H1 (cell line): ENCODE measurements around the gene GNAT1. TPM values are rescaled to one million over a fixed set of nuclear protein-coding genes. Genes with fewer than 3 reads are reported as not detected.

Source experiments
- CTCF ChIA-PET: fragments of 300-600 bp; sonication (Branson Sonifier 250); formaldehyde crosslinking; loops from one replicate; lab custom pipeline; 2021; ENCODE audit not compliant: partially characterized antibody; lab: Charles Lee
- POLR2A ChIA-PET: fragments of 300-600 bp; sonication (Branson Sonifier 250); formaldehyde crosslinking; loops from one replicate; lab custom pipeline; 2021; ENCODE audit warnings: inconsistent platforms; ENCODE audit not compliant: partially characterized antibody; lab: Charles Lee
- DNase-seq, 2 experiments: peaks; one replicate each; pipeline versions ENCODE4 v3.0.0 to v3.0.0-alpha.2; 2010 to 2022; ENCODE audit warnings: low spot score in 2 of 2, low read depth in 1 of 2, mixed read lengths in 1 of 2
- FAIRE-seq: peaks from 2 replicates; lab custom pipeline; 2011; peaks lifted over from hg19 to GRCh38; lab: Jason Lieb, UNC
- H2AFZ ChIP-seq: 2 replicates; pipeline ENCODE4 v1.8.1; 2012; ENCODE audit warnings: low read length, inconsistent platforms
- H2AK5ac ChIP-seq: 2 replicates; pipeline ENCODE4 v1.6.1; 2013; ENCODE audit warnings: low read depth, low read length
- H2BK120ac ChIP-seq: replicated peaks from 2 replicates; pipeline ENCODE3; 2013; ENCODE audit warnings: low read depth, low read length, inconsistent platforms
- H2BK12ac ChIP-seq: 2 replicates; pipeline ENCODE4 v1.6.1; 2013; ENCODE audit warnings: low read depth, low read length
- H2BK15ac ChIP-seq: 2 replicates; pipeline ENCODE4 v1.6.1; 2013; ENCODE audit warnings: low read length
- H2BK20ac ChIP-seq: 2 replicates; pipeline ENCODE4 v1.6.1; 2013; ENCODE audit warnings: low read length
- H2BK5ac ChIP-seq: 2 replicates; pipeline ENCODE4 v1.6.1; 2013; ENCODE audit warnings: low read depth, low read length
- H3K14ac ChIP-seq: 2 replicates; pipeline ENCODE4 v1.6.1; 2013; ENCODE audit warnings: inconsistent platforms; ENCODE audit not compliant: insufficient read length
- H3K18ac ChIP-seq: 2 replicates; pipeline ENCODE4 v1.6.1; 2013; ENCODE audit warnings: low read length; ENCODE audit errors: extremely low read depth
- H3K23ac ChIP-seq: 2 replicates; pipeline ENCODE4 v1.6.1; 2013; ENCODE audit warnings: inconsistent platforms; ENCODE audit not compliant: insufficient read length
- H3K23me2 ChIP-seq: 2 replicates; pipeline ENCODE4 v1.6.1; 2013; ENCODE audit warnings: low read depth, low read length
- H3K27ac ChIP-seq: 2 replicates; pipeline ENCODE4 v1.6.1; 2011; ENCODE audit warnings: low read depth, low read length, inconsistent platforms
- H3K27me3 ChIP-seq, 4 experiments: replicated peaks in 1 of 4; 1 replicate in 1 of 4; 2 replicates in 3 of 4; pipeline versions ENCODE4 v1.6.1 to v1.8.1; 2011 to 2013; ENCODE audit warnings: low read length in 3 of 4, mild to moderate bottlenecking in 3 of 4, inconsistent platforms in 2 of 4, mixed read lengths in 2 of 4, moderate library complexity in 1 of 4; ENCODE audit not compliant: control insufficient read depth in 3 of 4, insufficient read depth in 3 of 4; ENCODE audit errors: extremely low read depth in 1 of 4
- H3K36me3 ChIP-seq, 4 experiments: 2 replicates each; pipeline versions ENCODE4 v1.6.1 to v1.8.1; 2011 to 2013; ENCODE audit warnings: mild to moderate bottlenecking in 4 of 4, low read length in 3 of 4, moderate library complexity in 2 of 4, control low read depth in 1 of 4, inconsistent platforms in 1 of 4; ENCODE audit not compliant: insufficient read depth in 4 of 4, control insufficient read depth in 2 of 4
- H3K4ac ChIP-seq: replicated peaks from 2 replicates; pipeline ENCODE3; 2013; ENCODE audit warnings: low read length, low read depth, mixed read lengths, inconsistent platforms; ENCODE audit not compliant: insufficient read length
- H3K4me1 ChIP-seq, 4 experiments: replicated peaks in 1 of 4; 1 replicate in 1 of 4; 2 replicates in 3 of 4; pipeline versions ENCODE4 v1.6.1 to v1.8.1; 2011 to 2013; ENCODE audit warnings: low read length in 3 of 4, inconsistent platforms in 2 of 4, mixed read lengths in 1 of 4; ENCODE audit not compliant: insufficient read depth in 4 of 4, control insufficient read depth in 3 of 4
- H3K4me2 ChIP-seq, 2 experiments: 2 replicates each; pipeline versions ENCODE4 v1.6.1 to v1.8.1; 2011 to 2013; ENCODE audit warnings: low read depth in 2 of 2, low read length in 2 of 2, control low read depth in 1 of 2, inconsistent platforms in 1 of 2, mild to moderate bottlenecking in 1 of 2; ENCODE audit not compliant: insufficient read depth in 1 of 2
- H3K4me3 ChIP-seq, 4 experiments: fragments of 200-600, 300-600 bp in 1 of 4; sonication (generic), shearing (Covaris generic), sonication (Bioruptor Twin) in 1 of 4; 2 replicates each; pipeline versions ENCODE4 v1.5.1 to v1.8.1; 2011 to 2016; ENCODE audit warnings: low read length in 4 of 4, low read depth in 3 of 4, control low read depth in 2 of 4, inconsistent platforms in 2 of 4, mild to moderate bottlenecking in 2 of 4, mixed read lengths in 1 of 4, moderate library complexity in 1 of 4; ENCODE audit not compliant: insufficient read depth in 2 of 4; ENCODE audit errors: extremely low read depth in 1 of 4
- H3K56ac ChIP-seq: replicated peaks from 2 replicates; pipeline ENCODE3; 2013; ENCODE audit warnings: low read depth, mild to moderate bottlenecking, mixed read lengths, low read length, inconsistent platforms; ENCODE audit not compliant: insufficient read length
- H3K79me1 ChIP-seq: 2 replicates; pipeline ENCODE4 v1.6.1; 2013; ENCODE audit warnings: low read depth, low read length, control low read depth
- H3K79me2 ChIP-seq, 2 experiments: 2 replicates each; pipeline versions ENCODE4 v1.6.1 to v1.8.1; 2012 to 2013; ENCODE audit warnings: low read length in 2 of 2, mild to moderate bottlenecking in 2 of 2, inconsistent platforms in 1 of 2; ENCODE audit not compliant: insufficient read depth in 2 of 2, control insufficient read depth in 1 of 2
- H3K9ac ChIP-seq, 4 experiments: replicated peaks in 1 of 4; 1 replicate in 1 of 4; 2 replicates in 3 of 4; pipeline versions ENCODE4 v1.6.1 to v1.8.1; 2011 to 2013; ENCODE audit warnings: low read depth in 3 of 4, low read length in 3 of 4, control low read depth in 2 of 4, mild to moderate bottlenecking in 2 of 4, moderate library complexity in 2 of 4, inconsistent platforms in 1 of 4; ENCODE audit errors: extremely low read depth in 1 of 4
- H3K9me3 ChIP-seq, 2 experiments: 2 replicates each; pipeline versions ENCODE4 v1.6.1 to v1.8.1; 2012 to 2013; ENCODE audit warnings: mild to moderate bottlenecking in 2 of 2, moderate library complexity in 2 of 2, control low read depth in 1 of 2, inconsistent platforms in 1 of 2, low read depth in 1 of 2, low read length in 1 of 2, mixed read lengths in 1 of 2; ENCODE audit not compliant: insufficient read depth in 2 of 2
- H4K20me1 ChIP-seq, 2 experiments: replicated peaks in 1 of 2; 2 replicates each; pipeline versions ENCODE3 to v1.8.1; 2011 to 2013; ENCODE audit warnings: inconsistent platforms in 2 of 2, low read length in 2 of 2, mild to moderate bottlenecking in 1 of 2; ENCODE audit not compliant: insufficient read depth in 2 of 2, control insufficient read depth in 1 of 2
- H4K5ac ChIP-seq: 2 replicates; pipeline ENCODE4 v1.6.1; 2013; ENCODE audit warnings: low read length, low read depth, mixed read lengths, inconsistent platforms; ENCODE audit not compliant: insufficient read length
- H4K8ac ChIP-seq: 2 replicates; pipeline ENCODE4 v1.8.0; 2013; ENCODE audit warnings: mild to moderate bottlenecking, moderate library complexity, low read length, inconsistent platforms; ENCODE audit not compliant: insufficient read depth; ENCODE audit errors: extremely low read depth
- H4K91ac ChIP-seq: replicated peaks from 2 replicates; pipeline ENCODE3; 2013; ENCODE audit warnings: low read length, mixed read lengths, inconsistent platforms; ENCODE audit not compliant: insufficient read length
- RNF2 ChIP-seq: fragments of 200-900, 300-1000 bp; sonication (generic); IDR thresholded peaks from 2 replicates; pipeline ENCODE4 v1.7.1; 2016; ENCODE audit warnings: borderline replicate concordance, low read depth, mild to moderate bottlenecking, antibody characterized with exemption, low read length; ENCODE audit not compliant: poor library complexity, severe bottlenecking; ENCODE audit errors: missing control alignments
- WGBS, 2 experiments: shearing (Covaris generic) in 1 of 2; methylation state at CpG; one replicate each; pipeline versions ENCODE4 v1.1.6 to v1.1.7; 2013 to 2015; ENCODE audit warnings: low lambda C conversion rate in 2 of 2, mixed read lengths in 2 of 2, inconsistent platforms in 1 of 2, low coverage in 1 of 2, missing lambda C conversion rate in 1 of 2; ENCODE audit not compliant: insufficient replicate concordance in 2 of 2, insufficient coverage in 1 of 2, insufficient read length in 1 of 2; ENCODE audit errors: extremely low coverage in 1 of 2, missing lambda C conversion rate in 1 of 2; 5-methylcytosine and 5-hydroxymethylcytosine counted together
- polyA plus RNA-seq, 7 experiments: library from polyadenylated mRNA; depleted of rRNA in 3 of 7; stranded (reverse) in 5 of 7; unstranded in 2 of 7; fragments of >200 nt in 5 of 7; fragments of 200-250 nt in 2 of 7; gene quantifications; 1 replicate in 5 of 7; 2 replicates in 1 of 7; 4 replicates in 1 of 7; pipeline versions ENCODE4 v1.2.1 to v1.2.3, GENCODE V29; 2011 to 2013; ENCODE audit warnings: missing spikeins in 2 of 7, mixed read lengths in 2 of 7
- total RNA-seq: library from RNA; stranded (reverse); fragmentation: NEBNext Ultra II Directional; extraction: Animal tissue kit (Norgen Biotek cat#: 25700); gene quantifications from 2 replicates; pipeline ENCODE4 v1.2.1, GENCODE V29; 2021
- TF ChIP-seq, protein P1 (sequence below), 3 experiments: IDR thresholded peaks; 1 replicate in 2 of 3; 2 replicates in 1 of 3; pipeline versions ENCODE4 v1.5.1 to v1.6.1; 2011; ENCODE audit warnings: low read length in 3 of 3, mild to moderate bottlenecking in 3 of 3, inconsistent platforms in 2 of 3, low read depth in 1 of 3, moderate library complexity in 1 of 3; ENCODE audit not compliant: insufficient read depth in 1 of 3; ENCODE audit errors: control extremely low read depth in 1 of 3

The GNAT1 gene
- total and polyA plus RNA-seq, 2 of the 8 experiments (the other 6 are each of a cell fraction or from before 2014, with no cell fraction given): 0.08 TPM; not detected in 1

DNA sequence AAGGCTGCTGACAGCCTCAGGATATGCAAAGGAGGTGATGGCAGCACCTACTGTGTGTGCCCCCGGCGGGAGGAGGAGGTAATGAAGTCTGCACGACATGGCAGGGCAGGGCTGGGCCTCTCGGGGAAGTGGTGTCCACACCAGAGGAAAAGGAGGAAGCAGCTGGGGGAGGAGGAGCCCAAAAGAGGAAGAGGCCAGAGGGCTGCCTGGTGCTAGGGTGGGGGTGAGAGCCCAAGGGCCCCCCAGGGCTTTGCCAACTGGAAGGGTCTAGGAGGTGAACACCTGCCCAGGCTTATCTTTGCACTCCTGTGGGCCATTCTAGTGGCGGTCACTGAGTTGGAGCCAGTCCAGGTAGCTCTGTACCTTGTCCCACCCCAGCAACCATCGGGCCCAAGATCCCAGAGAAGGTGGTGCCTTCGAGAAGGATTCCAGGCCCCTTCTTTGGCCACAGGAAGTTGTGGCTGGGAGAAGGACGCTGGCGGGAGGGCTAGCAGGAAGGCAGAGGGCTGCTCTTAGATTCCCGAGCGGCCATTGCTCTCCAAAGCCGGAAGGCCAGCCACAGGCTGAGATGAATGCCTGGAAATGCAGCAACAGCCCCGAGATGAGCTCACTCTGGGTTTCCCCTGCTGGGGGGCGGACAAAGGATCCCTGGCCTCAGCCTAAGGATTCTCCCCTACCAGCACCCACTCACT, 51.6 kb downstream of the GNAT1 start:
- Histone ChIP-seq H2BK15ac (peak overlapping the region; percentile 99; the same call in 1 of the 2 replicates), H2AFZ (no peak overlapping the region), H3K23me2 (peaks cover 7% of the 10 kb centered on the region; the same call in 1 of the 2 replicates), H3K18ac (peak overlapping the region; percentile 44), H2BK20ac (no peak overlapping the region; the same call in 1 of the 2 replicates), H3K4ac (peak overlapping the region; percentile 15), H3K9ac (no peak overlapping the region), H2BK12ac (peak overlapping the region; percentile 77), H3K36me3 (peaks cover 0 to 3% (median 2%) of the 10 kb centered on the region in 4 experiments; a peak in 2 of 8 replicates), H2BK5ac (peak overlapping the region; percentile 98; the same call in 1 of the 2 replicates), H3K27ac (peak overlapping the region; percentile 65), H3K4me2 (0 out of 4 replicates have a peak overlapping the region, but pooled peaks of 1 of the 2 experiments have one; percentile 28), H3K23ac (no peak overlapping the region), H2AK5ac (no peak overlapping the region), H4K5ac (no peak overlapping the region), H3K14ac (no peak overlapping the region), H3K79me1 (peaks cover 27% of the 10 kb centered on the region), H3K27me3 (no peaks in the 10 kb centered on the region), H4K91ac (peak overlapping the region; percentile 1), H4K8ac (no peak overlapping the region), H3K9me3 (no peaks in the 10 kb centered on the region), H3K79me2 (peaks cover 33 to 91% of the 10 kb centered on the region in 2 experiments), H3K56ac (no peak overlapping the region), H2BK120ac (no peak overlapping the region), H3K4me3 (no peak overlapping the region), H3K4me1 (peaks cover 12 to 74% (median 65%) of the 10 kb centered on the region in 4 experiments), H4K20me1 (peaks cover 24 to 33% of the 10 kb centered on the region in 2 experiments)
- whole genome bisulfite sequencing, 2 experiments: 77% methylated on average over 14 of the region's 14 CpGs; no CpG with 5 or more reads in 1 of the 2 experiments
- ChIA-PET POLR2A (interaction anchor here (1.1 to 3.4 kb wide), 8 partner anchors 8 to 52 kb away, joined by 3 to 22 read pairs (median 4); partner anchors contain the start of gene GNAT1), CTCF (interaction anchor here (1.3 to 53.5 kb wide), 5 partner anchors 16 to 123 kb away, joined by 3 to 2149 read pairs (median 121); partner anchors contain the start of genes GNAI2, GNAT1, LSMEM2 and SEMA3B)
- TF ChIP-seq, protein P1, sequence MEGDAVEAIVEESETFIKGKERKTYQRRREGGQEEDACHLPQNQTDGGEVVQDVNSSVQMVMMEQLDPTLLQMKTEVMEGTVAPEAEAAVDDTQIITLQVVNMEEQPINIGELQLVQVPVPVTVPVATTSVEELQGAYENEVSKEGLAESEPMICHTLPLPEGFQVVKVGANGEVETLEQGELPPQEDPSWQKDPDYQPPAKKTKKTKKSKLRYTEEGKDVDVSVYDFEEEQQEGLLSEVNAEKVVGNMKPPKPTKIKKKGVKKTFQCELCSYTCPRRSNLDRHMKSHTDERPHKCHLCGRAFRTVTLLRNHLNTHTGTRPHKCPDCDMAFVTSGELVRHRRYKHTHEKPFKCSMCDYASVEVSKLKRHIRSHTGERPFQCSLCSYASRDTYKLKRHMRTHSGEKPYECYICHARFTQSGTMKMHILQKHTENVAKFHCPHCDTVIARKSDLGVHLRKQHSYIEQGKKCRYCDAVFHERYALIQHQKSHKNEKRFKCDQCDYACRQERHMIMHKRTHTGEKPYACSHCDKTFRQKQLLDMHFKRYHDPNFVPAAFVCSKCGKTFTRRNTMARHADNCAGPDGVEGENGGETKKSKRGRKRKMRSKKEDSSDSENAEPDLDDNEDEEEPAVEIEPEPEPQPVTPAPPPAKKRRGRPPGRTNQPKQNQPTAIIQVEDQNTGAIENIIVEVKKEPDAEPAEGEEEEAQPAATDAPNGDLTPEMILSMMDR (IDR thresholded peaks at IDR 0.05; ENCODE audit: control extremely low read depth in 1 of 3, insufficient read depth in 1 of 3, low read depth in 1 of 3, low read length in 3 of 3): peak in 1 of 3 experiments; percentile 34; a peak in 2 of 4 replicates
- TF ChIP-seq RNF2: no peak
- DNase-seq (no peak), FAIRE-seq (no peak)
